OCI-LY1 (cell line): ENCODE data around the gene DACT2.

Source experiments
- CTCF ChIP-seq: fragments of 200-600 bp; sonication (generic), shearing (Covaris generic); IDR thresholded peaks from 2 replicates; pipeline ENCODE4 v1.5.1; 2017; ENCODE audit warnings: mild to moderate bottlenecking, antibody characterized with exemption, low read length, moderate library complexity, mixed read lengths
- EZH2 ChIP-seq: fragments of 200-600 bp; sonication (generic), shearing (Covaris generic); IDR thresholded peaks from 2 replicates; pipeline ENCODE4 v1.8.0; 2017; ENCODE audit warnings: borderline replicate concordance, mixed run types, mild to moderate bottlenecking, antibody characterized with exemption, low read length, moderate library complexity, mixed read lengths

GRCh38 chr6:168303982-168304751 is 15.4 kb downstream of the DACT2 start:
- TF ChIP-seq CTCF = no peak
- TF ChIP-seq EZH2 = no peak
